ENCODE measurements around the gene PLK3. TPM values are rescaled to one million over a fixed set of nuclear protein-coding genes. Genes with fewer than 3 reads are reported as not detected.
"Not testable (repeated sequence)": the region's sequence is repeated elsewhere in the genome, so short reads cannot be mapped to it uniquely, and the experiment has no call there.

The PLK3 gene
- total RNA-seq, 1 experiment from 2014 or later = 3.2 TPM

DNA sequence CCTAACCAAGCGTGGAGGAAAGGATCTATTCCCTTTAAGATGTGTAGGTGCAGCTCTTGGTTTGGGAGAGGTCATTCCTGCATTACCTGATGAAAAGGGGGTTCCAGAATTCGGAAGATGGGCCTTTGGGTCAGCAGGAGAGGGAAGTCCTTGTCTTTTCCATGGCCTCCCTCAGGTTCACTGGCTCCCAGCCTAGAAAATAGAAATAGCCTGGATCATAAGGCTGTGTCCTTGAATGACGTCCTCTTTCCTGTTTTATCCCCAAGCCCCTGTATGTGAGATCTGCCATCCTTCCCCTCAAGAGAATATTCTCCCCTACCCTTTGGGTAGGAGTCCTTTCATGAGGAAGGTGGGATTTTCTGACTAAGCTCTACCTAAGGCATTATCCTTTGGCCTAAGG is 39.3 kb upstream of the PLK3 start:
- TF ChIP-seq CTCF (IDR thresholded peaks at IDR 0.05; ENCODE audit: insufficient read depth in 1 of 2, low read depth in 1 of 2, low read length in 1 of 2, severe bottlenecking in 1 of 2, unreplicated experiment in 1 of 2) = no peak
- H3K36me3 Mint-ChIP-seq (ENCODE audit: insufficient read depth, unreplicated experiment) = peaks cover 52% of the 10 kb centered on the region
- Histone ChIP-seq H3K4me3 (ENCODE audit: low read depth, low read length) (no peak overlapping the region), H3K36me3 (ENCODE audit: control insufficient read depth, insufficient read depth, low read length) (peaks cover 2% of the 10 kb centered on the region), H3K27me3 (replicated peaks; ENCODE audit: control insufficient read depth, insufficient read depth, low read length) (no peaks in the 10 kb centered on the region), H3K9me3 (no peaks in the 10 kb centered on the region), H3K4me1 (no peaks in the 10 kb centered on the region)
- CTCF ChIA-PET = no interaction called here
- DNase-seq = no peak
- intact Hi-C loops (cut with micrococcal nuclease; ENCODE audit: unreplicated experiment) = no loop called here
- no TSS peak for BruUV-seq (replicated peaks)
- H3K4me1 Mint-ChIP-seq (ENCODE audit: low read depth, unreplicated experiment) = no peaks in the 10 kb centered on the region
- no peak overlapping the region for H3K27ac Mint-ChIP-seq (ENCODE audit: unreplicated experiment)
- H3K4me3 Mint-ChIP-seq (ENCODE audit: unreplicated experiment) = no peak overlapping the region
- H3K27me3 Mint-ChIP-seq (ENCODE audit: insufficient read depth, unreplicated experiment) = no peaks in the 10 kb centered on the region
- POLR2A ChIA-PET = no interaction called here
- no peaks in the 10 kb centered on the region for H3K9me3 Mint-ChIP-seq (ENCODE audit: unreplicated experiment)

- CTCF ChIA-PET; H3K27me3 Mint-ChIP-seq (ENCODE audit: insufficient read depth, unreplicated experiment); DNase-seq; H3K27me3 ChIP-seq (replicated peaks; ENCODE audit: control insufficient read depth, insufficient read depth, low read length); H3K9me3 ChIP-seq; H3K4me1 Mint-ChIP-seq (ENCODE audit: low read depth, unreplicated experiment); H3K36me3 ChIP-seq (ENCODE audit: control insufficient read depth, insufficient read depth, low read length); H3K4me3 Mint-ChIP-seq (ENCODE audit: unreplicated experiment); H3K4me1 ChIP-seq; BruUV-seq (replicated peaks); intact Hi-C loops (cut with micrococcal nuclease; ENCODE audit: unreplicated experiment); H3K9me3 Mint-ChIP-seq (ENCODE audit: unreplicated experiment); H3K4me3 ChIP-seq (ENCODE audit: low read depth, low read length); H3K27ac Mint-ChIP-seq (ENCODE audit: unreplicated experiment); POLR2A ChIA-PET: not testable (repeated sequence)
- H3K36me3 Mint-ChIP-seq (ENCODE audit: insufficient read depth, unreplicated experiment) = peaks cover 26% of the 10 kb centered on the region
Observed at GRCh38 chr1:44766421-44766820, 33.8 kb upstream of the PLK3 start.

GRCh38 chr1:44775078-44775929 is 24.9 kb upstream of the PLK3 start, which contains the start of gene RPS8:
TSS of gene RPS8 (plus strand) at chr1:44775540. CDS start at chr1:44775597, 57 bp downstream.
- intact Hi-C loops (cut with micrococcal nuclease; ENCODE audit: unreplicated experiment) = no loop called here
- Histone ChIP-seq H3K27me3 (replicated peaks; ENCODE audit: control insufficient read depth, insufficient read depth, low read length) (no peaks in the 10 kb centered on the region), H3K9me3 (no peaks in the 10 kb centered on the region), H3K36me3 (ENCODE audit: control insufficient read depth, insufficient read depth, low read length) (peaks cover 4% of the 10 kb centered on the region), H3K4me3 (ENCODE audit: low read depth, low read length) (peak within 1 kb of the TSS; percentile 71), H3K4me1 (peaks cover 6% of the 10 kb centered on the region)
- no peak for TF ChIP-seq CTCF (IDR thresholded peaks at IDR 0.05; ENCODE audit: insufficient read depth in 1 of 2, low read depth in 1 of 2, low read length in 1 of 2, severe bottlenecking in 1 of 2, unreplicated experiment in 1 of 2)
- POLR2A ChIA-PET = interaction anchor here (0.6 to 1.9 kb wide), 14 partner anchors 11 to 1227 kb away, joined by 3 to 20 read pairs (median 6); partner anchors contain the start of genes BTBD19, DYNLT4, PLK3 and PTCH2
- peak; percentile 89 to 90 for DNase-seq
- H3K4me1 Mint-ChIP-seq (ENCODE audit: low read depth, unreplicated experiment) = no peaks in the 10 kb centered on the region
- BruUV-seq (replicated peaks) = no TSS peak
- no peaks in the 10 kb centered on the region for H3K27me3 Mint-ChIP-seq (ENCODE audit: insufficient read depth, unreplicated experiment)
- CTCF ChIA-PET = interaction anchor here (0.6 to 1.7 kb wide), 3 partner anchors 17 to 1189 kb away, joined by 3 to 5 read pairs (median 3); partner anchors contain the start of gene PLK3
- H3K27ac Mint-ChIP-seq (ENCODE audit: unreplicated experiment) = peak within 1 kb of the TSS; percentile 97
- H3K36me3 Mint-ChIP-seq (ENCODE audit: insufficient read depth, unreplicated experiment) = peaks cover 55% of the 10 kb centered on the region
- peak within 1 kb of the TSS; percentile 81 for H3K4me3 Mint-ChIP-seq (ENCODE audit: unreplicated experiment)
- no peaks in the 10 kb centered on the region for H3K9me3 Mint-ChIP-seq (ENCODE audit: unreplicated experiment)

All from Caco-2 (cell line).